Activated naive CD8-positive, alpha-beta T cell (primary cell): Measurements from ENCODE around the gene ANKMY1.
A peak's percentile ranks its signal among the peaks of the same experiment; 100 is the strongest.

Source experiments
- H3K27ac Mint-ChIP-seq: one replicate; pipeline ENCODE4 v1.8.0; 2021; ENCODE audit warnings: mixed read lengths
- H3K27me3 Mint-ChIP-seq: one replicate; pipeline ENCODE4 v1.8.0; 2021; ENCODE audit warnings: mixed read lengths
- H3K36me3 Mint-ChIP-seq: one replicate; pipeline ENCODE4 v1.8.0; 2021; ENCODE audit warnings: mixed read lengths
- H3K4me1 Mint-ChIP-seq: one replicate; pipeline ENCODE4 v1.8.0; 2021; ENCODE audit warnings: low read depth, mixed read lengths
- H3K4me3 Mint-ChIP-seq: one replicate; pipeline ENCODE4 v1.8.0; 2021; ENCODE audit warnings: mild to moderate bottlenecking, mixed read lengths
- H3K9me3 Mint-ChIP-seq: one replicate; pipeline ENCODE4 v1.8.0; 2021; ENCODE audit warnings: low read depth, mixed read lengths

Gene ANKMY1

GRCh38 chr2:240441993-240442411, 115.8 kb downstream of the ANKMY1 start:
- Mint-ChIP-seq H3K36me3 (no peaks in the 10 kb centered on the region), H3K4me1 (peaks cover 2% of the 10 kb centered on the region), H3K9me3 (no peaks in the 10 kb centered on the region), H3K27ac (no peak overlapping the region), H3K4me3 (no peak overlapping the region), H3K27me3 (peaks cover 3% of the 10 kb centered on the region)

DNA sequence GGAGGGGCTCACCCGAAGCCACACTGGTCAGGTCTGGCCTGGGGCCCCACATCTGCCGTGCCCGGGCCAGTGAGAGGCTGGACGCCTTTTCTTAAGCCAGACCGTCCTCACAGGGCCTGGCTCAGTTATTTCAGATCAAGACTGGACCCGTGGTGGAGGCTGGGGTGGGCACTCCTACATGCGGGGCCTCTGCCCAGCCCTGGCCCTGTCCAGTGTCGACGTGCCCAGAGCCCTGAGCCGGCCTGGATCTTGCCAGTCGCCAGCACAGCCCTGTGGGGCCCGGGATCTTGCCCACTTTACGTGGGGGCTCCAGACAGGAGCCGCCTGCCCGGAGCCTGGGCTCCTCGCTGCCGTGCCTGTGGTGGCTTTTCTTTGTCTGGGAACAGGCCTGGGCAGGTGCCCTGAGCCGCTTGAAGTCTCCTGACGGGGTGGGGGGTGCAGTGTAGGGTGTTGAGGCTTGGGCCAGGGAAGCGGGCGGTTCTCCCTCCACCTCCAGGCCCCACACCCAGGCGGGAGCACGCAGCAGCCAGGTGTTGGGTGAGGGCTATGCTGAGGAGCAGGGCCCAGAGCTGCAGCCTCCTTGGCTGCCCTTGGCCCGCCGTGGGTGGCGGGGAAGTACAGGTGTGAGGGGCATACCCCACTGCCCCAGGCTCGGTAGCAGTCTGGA, 116.3 kb downstream of the ANKMY1 start:
- H3K36me3 Mint-ChIP-seq = no peaks in the 10 kb centered on the region
- H3K9me3 Mint-ChIP-seq = no peaks in the 10 kb centered on the region
- H3K4me1 Mint-ChIP-seq = peaks cover 2% of the 10 kb centered on the region
- H3K4me3 Mint-ChIP-seq = no peak overlapping the region
- H3K27ac Mint-ChIP-seq = no peak overlapping the region
- peaks cover 3% of the 10 kb centered on the region for H3K27me3 Mint-ChIP-seq

DNA sequence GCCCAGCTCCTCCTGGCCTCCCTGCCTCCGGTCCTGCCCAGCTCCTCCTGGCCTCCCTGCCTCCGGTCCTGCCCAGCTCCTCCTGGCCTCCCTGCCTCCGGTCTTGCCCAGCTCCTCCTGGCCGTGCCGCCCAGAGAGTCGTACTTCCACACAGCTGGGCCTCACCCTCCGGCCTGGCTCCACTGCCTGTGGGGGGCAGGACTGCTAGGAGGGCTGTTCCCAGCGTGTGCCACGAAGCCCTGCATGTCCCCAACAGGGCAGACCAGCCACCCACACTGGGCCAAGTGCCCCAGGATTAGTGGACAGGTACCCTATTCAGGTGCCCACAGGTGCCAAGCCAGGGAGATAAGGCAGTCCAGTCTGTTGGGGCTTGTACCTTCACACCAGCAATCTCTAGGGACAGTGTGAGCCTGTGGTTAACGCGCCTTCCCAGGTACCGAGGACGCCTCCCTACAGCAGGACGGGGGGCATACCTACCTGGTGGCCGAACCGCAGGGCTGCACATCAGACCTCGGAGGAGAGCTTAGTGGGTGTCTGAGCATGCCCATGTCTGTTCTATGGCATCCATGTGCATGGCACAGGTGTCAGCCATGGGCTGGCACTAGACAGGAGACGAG, 117.0 kb downstream of the ANKMY1 start:
- Mint-ChIP-seq H3K9me3 (no peaks in the 10 kb centered on the region), H3K4me1 (peaks cover 2% of the 10 kb centered on the region), H3K4me3 (no peak overlapping the region), H3K36me3 (no peaks in the 10 kb centered on the region), H3K27me3 (peaks cover 3% of the 10 kb centered on the region), H3K27ac (no peak overlapping the region)

- Mint-ChIP-seq H3K27ac (no peak overlapping the region), H3K36me3 (no peaks in the 10 kb centered on the region), H3K27me3 (peaks cover 3% of the 10 kb centered on the region), H3K4me3 (no peak overlapping the region), H3K9me3 (no peaks in the 10 kb centered on the region), H3K4me1 (peaks cover 2% of the 10 kb centered on the region)
Observed at GRCh38 chr2:240440251-240440650, 117.5 kb downstream of the ANKMY1 start.

DNA sequence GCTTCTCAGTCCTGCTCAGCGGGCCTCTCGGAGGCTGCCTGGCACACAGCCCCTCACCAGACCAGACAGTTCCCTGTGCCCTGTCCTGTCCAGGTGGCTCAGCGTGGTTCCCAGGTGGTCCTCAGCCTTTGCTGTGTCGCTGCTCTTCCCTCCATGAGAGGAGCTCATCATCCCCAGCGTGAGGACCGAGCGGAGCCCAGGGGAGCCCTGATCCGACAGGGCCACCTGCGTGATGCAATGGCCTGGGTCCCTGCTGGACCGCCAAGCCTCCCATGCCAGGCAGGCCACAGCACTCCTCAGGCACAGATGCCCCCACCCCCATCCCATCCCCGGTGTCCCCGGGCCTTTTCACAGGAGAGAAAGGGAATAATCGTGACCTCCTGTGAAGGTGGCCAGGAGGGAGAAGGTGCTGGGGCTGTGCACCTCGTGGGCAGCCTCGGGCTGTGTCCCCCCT, 118.1 kb downstream of the ANKMY1 start:
- H3K4me1 Mint-ChIP-seq = peaks cover 3% of the 10 kb centered on the region
- peaks cover 3% of the 10 kb centered on the region for H3K27me3 Mint-ChIP-seq
- no peaks in the 10 kb centered on the region for H3K36me3 Mint-ChIP-seq
- H3K4me3 Mint-ChIP-seq = no peak overlapping the region
- H3K9me3 Mint-ChIP-seq = no peaks in the 10 kb centered on the region
- H3K27ac Mint-ChIP-seq = no peak overlapping the region

DNA sequence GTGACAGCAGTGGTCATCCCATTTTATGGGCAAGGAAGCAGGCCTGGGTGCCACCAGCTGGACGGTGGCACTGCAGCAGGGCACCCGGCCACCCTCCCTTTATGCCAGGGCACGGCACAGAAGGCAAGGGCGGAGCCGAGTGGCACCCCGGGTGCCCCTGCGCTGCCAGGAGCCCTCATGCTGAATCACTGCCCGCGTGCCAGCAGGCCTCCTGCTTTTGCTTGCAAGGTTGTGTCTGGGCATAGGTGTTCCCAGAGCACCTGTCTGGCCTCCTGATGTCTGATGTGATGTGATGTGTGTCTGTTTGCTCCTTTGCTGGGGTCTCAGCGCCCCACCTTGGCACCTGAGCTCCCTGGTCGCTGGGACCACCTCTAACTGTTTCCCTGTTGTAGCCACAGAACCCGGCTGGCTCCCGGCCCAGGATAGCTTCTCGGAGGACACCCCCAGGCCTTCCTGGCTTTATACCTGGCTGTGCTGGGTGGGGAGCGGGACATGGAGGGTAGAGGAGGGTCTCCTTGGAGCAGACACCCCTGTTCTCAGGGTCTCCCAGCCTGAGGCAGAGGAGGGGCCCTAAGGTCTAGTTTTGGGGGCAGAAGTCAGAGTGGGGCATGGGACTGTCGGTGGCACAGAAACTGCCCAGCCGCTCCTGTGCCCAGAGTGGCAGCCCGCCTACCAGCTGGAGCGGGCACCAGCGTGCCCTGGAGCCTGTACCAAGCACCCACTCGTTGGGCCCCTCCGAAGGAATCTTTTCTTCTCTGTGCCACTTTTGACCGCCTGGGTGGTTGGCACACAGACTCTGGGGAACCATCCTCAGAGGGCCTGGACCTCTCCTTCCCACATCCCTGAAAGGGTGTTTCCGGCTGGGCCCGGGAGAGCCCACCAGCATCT, 118.7 kb downstream of the ANKMY1 start:
- Mint-ChIP-seq H3K9me3 (no peaks in the 10 kb centered on the region), H3K4me1 (peaks cover 6% of the 10 kb centered on the region), H3K36me3 (no peaks in the 10 kb centered on the region), H3K27me3 (peaks cover 3% of the 10 kb centered on the region), H3K27ac (no peak overlapping the region), H3K4me3 (no peak overlapping the region)

GRCh38 chr2:240437861-240438809, 119.7 kb downstream of the ANKMY1 start:
- Mint-ChIP-seq H3K9me3 (no peaks in the 10 kb centered on the region), H3K36me3 (no peaks in the 10 kb centered on the region), H3K27ac (no peak overlapping the region), H3K27me3 (peaks cover 3% of the 10 kb centered on the region), H3K4me3 (no peak overlapping the region), H3K4me1 (peaks cover 8% of the 10 kb centered on the region)

- no peak overlapping the region for H3K27ac Mint-ChIP-seq
- H3K4me3 Mint-ChIP-seq = no peak overlapping the region
Observed at GRCh38 chr2:240437551-240437860, 120.3 kb downstream of the ANKMY1 start.

DNA sequence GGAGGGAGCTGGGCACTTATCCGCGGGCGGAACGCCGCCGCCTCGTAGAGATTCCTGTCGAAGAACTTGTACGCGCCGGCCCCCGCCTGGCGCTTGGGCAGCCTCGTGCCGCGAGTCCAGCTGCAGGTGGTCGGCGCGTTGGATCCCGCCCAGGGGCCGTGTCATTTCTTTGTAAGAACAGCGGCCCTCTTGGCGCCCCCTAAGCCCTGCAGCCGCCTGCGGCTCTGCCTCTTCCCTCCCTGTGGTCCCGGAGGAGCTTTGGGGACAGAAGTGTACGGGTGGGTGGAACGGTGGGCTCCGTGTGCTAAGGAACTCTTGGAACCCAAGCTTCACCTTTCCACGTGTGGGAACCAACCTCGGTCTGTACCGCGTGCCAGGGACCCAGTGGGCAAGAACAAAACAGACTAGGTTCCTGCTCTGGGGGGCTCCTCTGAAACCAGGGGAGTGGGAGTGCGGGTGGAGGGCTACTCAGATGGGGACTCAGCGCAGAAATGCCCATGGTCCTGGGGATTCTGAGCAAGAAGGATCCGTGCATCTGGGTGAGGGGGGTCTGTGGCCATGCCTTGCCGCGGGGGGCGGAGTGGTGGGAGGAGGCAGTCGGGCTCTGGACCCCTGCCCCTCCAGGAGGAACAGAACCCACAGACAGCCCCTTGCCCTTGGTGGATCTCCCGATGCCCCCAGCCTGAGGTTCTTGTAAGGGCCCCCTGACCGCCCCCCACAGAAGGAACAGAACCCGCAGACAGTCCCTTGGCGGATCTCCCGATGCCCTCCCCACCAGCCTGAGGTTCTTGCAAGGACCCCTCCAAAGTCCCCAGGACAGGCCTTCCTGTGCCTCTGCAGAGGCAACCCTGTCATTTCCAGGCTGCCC, 120.9 kb downstream of the ANKMY1 start:
- Mint-ChIP-seq H3K4me3 (peak overlapping the region; percentile 63), H3K27me3 (peaks cover 3% of the 10 kb centered on the region), H3K36me3 (no peaks in the 10 kb centered on the region), H3K4me1 (peaks cover 8% of the 10 kb centered on the region), H3K27ac (no peak overlapping the region), H3K9me3 (no peaks in the 10 kb centered on the region)

More at GRCh38 chr2:240437551-240437860, 120.3 kb downstream of the ANKMY1 start:
- peaks cover 8% of the 10 kb centered on the region for H3K4me1 Mint-ChIP-seq
- no peaks in the 10 kb centered on the region for H3K36me3 Mint-ChIP-seq
- peaks cover 3% of the 10 kb centered on the region for H3K27me3 Mint-ChIP-seq
- H3K9me3 Mint-ChIP-seq = no peaks in the 10 kb centered on the region

GRCh38 chr2:240435948-240436682, 121.7 kb downstream of the ANKMY1 start:
- H3K27me3 Mint-ChIP-seq = peaks cover 3% of the 10 kb centered on the region
- peak overlapping the region; percentile 23 for H3K4me3 Mint-ChIP-seq
- no peaks in the 10 kb centered on the region for H3K36me3 Mint-ChIP-seq
- H3K9me3 Mint-ChIP-seq = no peaks in the 10 kb centered on the region
- H3K4me1 Mint-ChIP-seq = peaks cover 8% of the 10 kb centered on the region
- H3K27ac Mint-ChIP-seq = no peak overlapping the region

GRCh38 chr2:240435457-240435947, 122.3 kb downstream of the ANKMY1 start, which contains the start of gene GPC1:
TSS of gene GPC1 (plus strand) at chr2:240435663. CDS start at chr2:240435919, 256 bp downstream.
- Mint-ChIP-seq H3K27me3 (peaks cover 3% of the 10 kb centered on the region), H3K36me3 (no peaks in the 10 kb centered on the region), H3K27ac (peak within 1 kb of the TSS; percentile 75), H3K4me3 (peak within 1 kb of the TSS; percentile 87), H3K4me1 (peaks cover 8% of the 10 kb centered on the region), H3K9me3 (no peaks in the 10 kb centered on the region)

GRCh38 chr2:240434728-240435456, 122.9 kb downstream of the ANKMY1 start:
- no peaks in the 10 kb centered on the region for H3K36me3 Mint-ChIP-seq
- H3K27ac Mint-ChIP-seq = peak overlapping the region; percentile 75
- peak overlapping the region; percentile 87 for H3K4me3 Mint-ChIP-seq
- peaks cover 8% of the 10 kb centered on the region for H3K4me1 Mint-ChIP-seq
- H3K9me3 Mint-ChIP-seq = no peaks in the 10 kb centered on the region
- peaks cover 3% of the 10 kb centered on the region for H3K27me3 Mint-ChIP-seq
